Upper lobe of left lung (tissue), 6 donors: ENCODE data around the gene ANXA7. TPM values are rescaled to one million over a fixed set of nuclear protein-coding genes. Genes with fewer than 3 reads are reported as not detected.
A peak's percentile ranks its signal among the peaks of the same experiment; 100 is the strongest.

Experiments used
- ATAC-seq, 2 donors: fragments of 200-7000 bp; cut with Tn5 transposase; one replicate each; pipeline ENCODE4 v1.9.1; 2022; ENCODE audit warnings: mild to moderate bottlenecking in 2 of 2, moderate library complexity in 2 of 2; ENCODE audit not compliant: low FRiP score in 2 of 2
- DNase-seq, 2 donors: peaks; one replicate each; pipeline ENCODE4 v3.0.0-alpha.2; 2019 to 2020
- H3K27ac ChIP-seq, 4 donors: fragments of 200-600 bp; sonication (generic); one replicate each; pipeline ENCODE4 v1.5.1; 2016 to 2019
- H3K27me3 ChIP-seq, 4 donors: fragments of 200-600 bp; sonication (generic); one replicate each; pipeline ENCODE4 v1.5.1; 2017 to 2019
- H3K36me3 ChIP-seq, 4 donors: fragments of 200-600 bp; sonication (generic); one replicate each; pipeline ENCODE4 v1.5.1; 2016 to 2019
- H3K4me1 ChIP-seq, 4 donors: fragments of 200-600 bp; sonication (generic); one replicate each; pipeline ENCODE4 v1.5.1; 2018 to 2019
- H3K4me3 ChIP-seq, 4 donors: fragments of 200-600 bp; sonication (generic); one replicate each; pipeline ENCODE4 v1.5.1; 2017 to 2019; ENCODE audit warnings: mild to moderate bottlenecking in 2 of 4, moderate library complexity in 1 of 4
- H3K9me3 ChIP-seq, 4 donors: fragments of 200-600 bp; sonication (generic); one replicate each; pipeline ENCODE4 v1.5.1; 2018 to 2019
- CTCF ChIP-seq, 6 experiments: fragments of 450-650 bp in 4 of 6; fragments of 200-600 bp in 2 of 6; sonication (generic) in 2 of 6; IDR thresholded peaks; one replicate each; pipeline ENCODE4 v1.5.1; 2016 to 2019; ENCODE audit warnings: antibody characterized with exemption in 6 of 6
- EP300 ChIP-seq, 4 donors: sonication (generic); formaldehyde crosslinking; IDR thresholded peaks; one replicate each; pipeline ENCODE4 v1.5.1; 2017; ENCODE audit warnings: antibody characterized with exemption in 4 of 4, control low read depth in 2 of 4
- POLR2A ChIP-seq, 4 donors: fragments of 450-650 bp; IDR thresholded peaks; one replicate each; pipeline ENCODE4 v1.5.1; 2016 to 2017; ENCODE audit warnings: antibody characterized with exemption in 4 of 4, mild to moderate bottlenecking in 2 of 4
- POLR2AphosphoS5 ChIP-seq, 2 donors: sonication (generic); formaldehyde crosslinking; IDR thresholded peaks; one replicate each; pipeline ENCODE4 v1.5.1; 2017; ENCODE audit warnings: antibody characterized with exemption in 2 of 2
- WGBS, 2 donors: methylation state at CpG; one replicate each; pipeline ENCODE4 v1.1.5; 2017 to 2018; 5-methylcytosine and 5-hydroxymethylcytosine counted together
- total RNA-seq, 6 donors: library from RNA; depleted of rRNA in 4 of 6; stranded (reverse); fragments of >200 nt in 4 of 6; gene quantifications; one replicate each; pipeline versions ENCODE4 v1.1.0 to v1.2.1, GENCODE V29; 2016 to 2021
- donor health status: DM: no; HTN: no; CAD: no; lungs with moderate emphysema.
- donor health status: DM: no; HTN: yes; CAD: no; lungs with severe emphysema.

The ANXA7 gene
- total RNA-seq, 6 donors from 2014 or later, result 40.7 to 115 (median 95.7) TPM

- H3K9me3 ChIP-seq, result no peaks in the 10 kb centered on the region
- no peaks in the 10 kb centered on the region for H3K27me3 ChIP-seq
- H3K36me3 ChIP-seq, result peaks cover 0 to 1% (median 0%) of the 10 kb centered on the region in 4 donors
- DNase-seq (peak; percentile 93 to 97), ATAC-seq (peak; percentile 93 to 97)
- peak within 1 kb of the TSS; percentile 42 to 80 (median 72) for H3K4me3 ChIP-seq
- peaks cover 5 to 15% (median 10%) of the 10 kb centered on the region in 4 donors for H3K4me1 ChIP-seq
- TF ChIP-seq POLR2A (IDR thresholded peaks at IDR 0.05) (peak in 2 of 4 donors; percentile 46 to 54), CTCF (IDR thresholded peaks at IDR 0.05) (no peak), EP300 (IDR thresholded peaks at IDR 0.05) (no peak), POLR2AphosphoS5 (IDR thresholded peaks at IDR 0.05) (peak in 1 of 2 donors; percentile 31)
- peak within 1 kb of the TSS; percentile 62 to 74 (median 66) for H3K27ac ChIP-seq
- 1 to 2% methylated on average over 38 to 44 of the region's 45 CpGs for WGBS, 2 donors
These were observed 55.3 kb downstream of the ANXA7 start, which contains the start of gene CFAP70 for GRCh38 chr10:73358331-73359279. TSS of gene CFAP70 (minus strand) at chr10:73358864. CDS start at chr10:73354796, 4,068 bp downstream.

- no peaks in the 10 kb centered on the region for H3K36me3 ChIP-seq
- TF ChIP-seq CTCF (IDR thresholded peaks at IDR 0.05) (no peak), POLR2AphosphoS5 (IDR thresholded peaks at IDR 0.05) (no peak), POLR2A (IDR thresholded peaks at IDR 0.05) (no peak), EP300 (IDR thresholded peaks at IDR 0.05) (no peak)
- no peaks in the 10 kb centered on the region for H3K27me3 ChIP-seq
- 47 to 53% methylated on average over 5 of the region's 5 CpGs for WGBS, 2 donors
- peak overlapping the region in 2 of 4 donors; percentile 62 to 74 for H3K27ac ChIP-seq
- H3K4me3 ChIP-seq, result peak overlapping the region; percentile 42 to 80 (median 72)
- H3K9me3 ChIP-seq, result no peaks in the 10 kb centered on the region
- DNase-seq (no peak), ATAC-seq (no peak)
- H3K4me1 ChIP-seq, result peaks cover 5 to 15% (median 10%) of the 10 kb centered on the region in 4 donors
These were observed 56.0 kb downstream of the ANXA7 start for GRCh38 chr10:73357821-73358220.

- H3K27ac ChIP-seq, result no peak overlapping the region
- TF ChIP-seq EP300 (IDR thresholded peaks at IDR 0.05), result no peak
- no peak for TF ChIP-seq POLR2A (IDR thresholded peaks at IDR 0.05)
- TF ChIP-seq POLR2AphosphoS5 (IDR thresholded peaks at IDR 0.05), result no peak
- no peak for TF ChIP-seq CTCF (IDR thresholded peaks at IDR 0.05)
- WGBS, 2 donors, result 55 to 65% methylated on average over 4 of the region's 4 CpGs
- H3K9me3 ChIP-seq, result no peaks in the 10 kb centered on the region
- H3K27me3 ChIP-seq, result no peaks in the 10 kb centered on the region
- H3K4me1 ChIP-seq, result peaks cover 5 to 15% (median 10%) of the 10 kb centered on the region in 4 donors
- H3K36me3 ChIP-seq, result no peaks in the 10 kb centered on the region
- no peak for ATAC-seq
- H3K4me3 ChIP-seq, result no peak overlapping the region
- no peak for DNase-seq
These were observed 56.7 kb downstream of the ANXA7 start for GRCh38 chr10:73357166-73357565.

GRCh38 chr10:73344269-73344668, 69.6 kb downstream of the ANXA7 start:
- Histone ChIP-seq H3K4me1 (no peaks in the 10 kb centered on the region), H3K9me3 (no peaks in the 10 kb centered on the region), H3K27me3 (no peaks in the 10 kb centered on the region), H3K27ac (no peak overlapping the region), H3K36me3 (peaks cover 0 to 7% (median 0%) of the 10 kb centered on the region in 4 donors), H3K4me3 (no peak overlapping the region)
- DNase-seq (no peak), ATAC-seq (no peak)
- 88 to 100% methylated on average over 1 of the region's 1 CpG for WGBS, 2 donors
- TF ChIP-seq CTCF (IDR thresholded peaks at IDR 0.05) (no peak), POLR2AphosphoS5 (IDR thresholded peaks at IDR 0.05) (no peak), EP300 (IDR thresholded peaks at IDR 0.05) (no peak), POLR2A (IDR thresholded peaks at IDR 0.05) (no peak)
